GF-D8 (cell line): ENCODE measurements around the gene TTYH3.

Experiments used
- DNase-seq: peaks from one replicate; lab custom pipeline; 2025; lab: John Stamatoyannopoulos, UW

TTYH3 gene

GRCh38 chr7:2635810-2636701 is 4.3 kb downstream of the TTYH3 start:
- no peak for DNase-seq

GRCh38 chr7:2637066-2637471 is 5.3 kb downstream of the TTYH3 start:
- DNase-seq: no peak

GRCh38 chr7:2637505-2638223 is 5.9 kb downstream of the TTYH3 start:
- DNase-seq: peak; percentile 50

DNA sequence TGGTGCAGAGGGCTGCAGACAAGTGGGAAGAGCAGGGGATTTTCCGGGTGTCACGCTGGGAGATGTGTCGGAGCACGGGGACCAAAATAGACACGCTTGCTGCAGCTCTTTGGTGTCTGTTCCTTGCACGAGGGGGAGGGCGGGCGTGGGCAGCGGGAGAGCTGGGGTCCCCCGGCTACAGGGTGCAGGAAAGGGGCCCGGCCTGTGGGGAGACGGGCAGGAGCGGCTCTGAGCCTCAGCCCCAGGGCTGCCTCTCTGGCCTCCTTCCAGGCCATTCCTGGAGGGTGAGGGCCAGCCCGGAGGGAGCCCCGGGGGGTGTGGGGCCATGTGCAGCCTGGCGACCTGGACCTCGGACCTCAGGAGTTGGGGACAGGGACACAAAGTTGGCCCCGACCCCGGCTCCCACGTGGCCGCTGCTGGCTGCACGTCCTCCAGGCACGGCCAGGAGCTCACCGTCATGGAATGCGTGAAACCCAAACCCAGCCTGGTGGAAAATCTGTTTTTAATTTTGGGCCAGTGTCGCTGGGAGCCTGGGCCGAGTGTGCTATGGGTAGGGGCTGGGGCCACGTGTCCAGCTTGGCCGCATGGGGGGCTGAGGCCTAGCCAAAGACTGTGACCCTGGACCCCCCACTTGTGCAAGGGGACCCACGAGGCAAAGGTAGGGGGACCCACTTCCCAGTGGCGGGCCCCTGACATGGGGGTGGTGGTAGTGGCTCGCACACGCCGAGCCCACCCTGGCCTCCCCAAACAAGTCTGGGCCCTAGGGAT is 6.6 kb downstream of the TTYH3 start:
- DNase-seq: no peak

GRCh38 chr7:2639181-2639681 is 7.4 kb downstream of the TTYH3 start:
- DNase-seq: no peak

DNA sequence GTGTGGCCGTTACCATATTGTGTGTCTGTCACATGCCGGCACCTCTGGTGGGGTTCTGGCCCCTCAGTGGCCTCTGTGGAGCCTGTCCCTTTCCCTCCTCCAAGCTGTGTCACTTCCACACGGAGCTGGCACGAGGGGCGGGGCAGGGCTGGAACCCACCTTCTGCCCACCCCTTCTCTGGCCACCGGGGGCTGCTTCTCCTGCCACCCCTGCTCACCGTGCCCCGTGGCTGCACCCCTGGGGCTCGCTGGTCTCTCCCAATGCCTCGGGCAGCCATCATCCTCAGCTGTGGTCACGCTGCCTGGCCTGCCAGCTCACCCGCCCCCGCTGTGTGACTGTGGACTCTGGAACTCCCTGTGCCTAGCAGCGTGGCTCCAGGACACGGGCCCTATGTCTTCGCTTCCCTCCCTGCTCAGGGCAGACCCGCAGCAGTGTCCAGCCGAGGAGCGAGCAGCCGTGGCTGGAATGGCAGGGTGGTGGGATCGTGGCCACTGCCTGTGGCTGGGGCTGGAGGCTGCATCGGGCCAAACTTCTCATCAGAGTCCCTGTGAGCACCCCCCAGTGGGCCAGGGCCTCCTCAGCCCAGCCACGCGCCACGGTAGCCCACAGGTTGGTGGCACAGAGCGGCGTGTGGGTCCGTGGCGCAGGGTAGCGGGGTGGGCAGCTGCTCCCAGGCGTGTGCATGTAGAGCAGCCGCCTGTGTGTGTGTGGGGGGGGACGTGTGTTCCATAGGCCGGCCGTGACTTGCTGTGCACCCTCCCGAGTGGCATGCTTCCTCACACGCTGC is 8.1 kb downstream of the TTYH3 start:
- DNase-seq: no peak

DNA sequence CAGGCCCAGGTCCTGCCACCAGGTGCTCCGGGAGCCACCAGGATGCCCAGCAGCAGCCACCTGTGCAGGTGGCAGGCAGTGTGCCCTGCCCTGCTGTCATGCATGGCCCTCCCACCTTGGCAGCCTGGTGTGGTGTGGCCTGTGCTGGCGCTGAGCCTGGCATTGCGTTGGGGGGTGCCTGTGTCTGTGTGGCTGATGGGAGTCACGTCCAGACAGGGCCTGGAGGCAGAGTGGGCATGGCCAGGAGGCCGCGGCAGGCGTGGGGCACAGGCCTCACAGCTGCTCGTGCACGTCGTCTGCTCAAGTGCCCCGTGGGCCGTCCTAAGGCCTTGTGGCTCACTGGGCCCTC is 8.7 kb downstream of the TTYH3 start:
- no peak for DNase-seq

DNA sequence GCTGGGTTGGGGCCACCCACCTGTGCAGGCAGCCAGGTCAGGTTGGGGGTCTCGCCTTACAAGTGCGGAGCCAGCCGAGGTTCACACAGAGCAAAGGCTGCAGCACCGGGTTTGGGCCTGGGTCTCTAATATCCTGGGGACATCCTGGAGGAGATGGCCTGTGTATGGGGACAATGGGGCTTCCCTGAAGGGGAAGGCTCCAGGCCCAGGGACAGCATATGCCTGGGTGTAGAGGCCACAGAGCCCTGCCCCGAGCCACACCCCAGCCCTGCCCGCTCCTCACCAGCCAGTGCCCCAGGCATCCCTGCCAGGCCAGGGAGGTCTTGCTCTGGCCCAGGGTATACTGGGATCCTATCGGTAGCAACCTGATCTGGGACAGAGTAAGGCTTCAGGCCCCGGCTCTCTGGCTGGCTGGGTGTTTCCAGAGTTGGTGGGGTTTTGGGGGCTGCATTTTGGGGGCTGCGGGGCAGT is 9.1 kb downstream of the TTYH3 start:
- no peak for DNase-seq

DNA sequence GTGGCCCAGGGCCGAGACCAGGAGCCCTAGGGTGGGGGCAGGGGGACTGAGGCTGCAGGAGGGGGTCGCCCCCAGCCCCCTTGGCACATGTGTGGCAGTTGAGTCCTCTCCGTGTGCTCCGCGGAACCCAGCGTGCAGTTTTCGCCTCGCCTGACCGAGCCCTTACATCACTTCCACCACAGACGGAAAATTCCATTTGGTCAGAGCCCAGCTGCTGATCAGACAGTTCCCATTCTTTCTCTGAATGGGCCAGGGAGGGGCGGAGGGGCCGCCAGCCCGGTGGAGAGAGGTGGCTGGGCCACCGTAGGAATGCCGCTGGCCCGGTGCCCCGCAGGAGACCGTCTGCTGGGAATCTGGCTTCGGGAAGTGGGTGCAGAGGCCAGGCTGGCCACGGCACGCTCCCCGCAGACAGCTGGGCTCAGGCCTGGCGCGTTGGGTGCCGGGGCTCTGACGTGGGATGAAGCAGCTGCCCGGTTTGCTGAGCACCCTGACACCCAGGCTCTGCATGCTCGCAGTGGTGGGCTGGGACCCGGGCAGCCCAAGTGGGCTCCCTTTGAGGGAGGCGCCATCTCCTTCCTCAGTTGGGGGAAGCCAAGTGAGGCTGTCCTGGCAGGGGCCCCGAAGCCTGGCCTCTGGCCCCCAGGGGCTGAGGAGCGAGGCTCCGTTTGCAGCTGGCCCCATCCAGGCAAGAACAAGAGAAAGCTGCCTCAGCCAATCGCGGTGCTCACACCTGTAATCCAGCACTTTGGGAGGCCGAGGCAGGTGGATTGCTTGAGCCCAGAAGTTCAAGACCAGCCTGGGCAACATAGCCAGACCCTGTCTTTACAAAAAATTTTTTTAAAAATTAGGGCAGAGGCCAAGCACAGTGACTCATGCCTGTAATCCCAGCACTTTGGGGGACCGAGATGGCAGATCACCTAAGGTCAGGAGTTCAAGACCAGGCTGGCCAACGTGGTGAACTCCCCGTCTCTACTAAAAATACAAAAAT is 9.9 kb downstream of the TTYH3 start:
- DNase-seq: peak; percentile 93

- no peak for DNase-seq
Observed at GRCh38 chr7:2643386-2644219, 11.8 kb downstream of the TTYH3 start.

GRCh38 chr7:2644220-2644561 is 12.4 kb downstream of the TTYH3 start:
- no peak for DNase-seq

DNA sequence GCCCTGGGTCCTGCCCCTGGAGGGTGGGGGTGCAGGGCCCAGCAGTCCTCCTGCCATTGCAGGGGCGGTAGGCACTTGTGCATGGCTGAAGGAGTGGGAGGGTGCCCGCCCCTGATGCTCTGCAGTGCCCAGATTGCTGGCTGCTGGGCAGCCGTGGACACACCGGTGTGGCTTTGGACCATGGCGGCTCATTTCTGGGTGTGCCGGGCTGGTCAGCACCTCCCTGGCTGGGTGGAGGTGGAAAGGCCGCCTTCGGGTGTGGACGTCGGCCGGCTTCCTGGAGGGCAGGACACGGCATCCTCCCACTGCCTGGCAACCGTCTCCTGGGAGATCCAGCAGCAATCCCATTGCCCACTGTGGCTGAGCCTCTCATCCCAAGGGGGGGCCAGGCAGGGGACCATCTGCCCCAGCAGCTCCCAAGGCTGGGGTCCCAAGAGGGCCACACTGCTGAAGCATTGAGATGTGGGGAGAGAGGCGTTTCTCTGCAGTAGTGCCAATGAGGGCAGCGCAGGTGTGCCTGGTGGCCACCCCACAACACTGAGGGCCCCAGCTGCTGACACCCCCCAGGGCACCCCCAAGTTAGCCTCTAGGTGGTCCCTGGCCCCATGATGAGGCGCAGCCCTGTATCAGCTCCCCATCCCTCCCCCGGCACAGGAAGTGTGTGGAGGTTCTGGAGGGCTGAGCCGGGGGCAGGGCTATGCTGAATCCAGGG is 12.9 kb downstream of the TTYH3 start:
- no peak for DNase-seq

DNA sequence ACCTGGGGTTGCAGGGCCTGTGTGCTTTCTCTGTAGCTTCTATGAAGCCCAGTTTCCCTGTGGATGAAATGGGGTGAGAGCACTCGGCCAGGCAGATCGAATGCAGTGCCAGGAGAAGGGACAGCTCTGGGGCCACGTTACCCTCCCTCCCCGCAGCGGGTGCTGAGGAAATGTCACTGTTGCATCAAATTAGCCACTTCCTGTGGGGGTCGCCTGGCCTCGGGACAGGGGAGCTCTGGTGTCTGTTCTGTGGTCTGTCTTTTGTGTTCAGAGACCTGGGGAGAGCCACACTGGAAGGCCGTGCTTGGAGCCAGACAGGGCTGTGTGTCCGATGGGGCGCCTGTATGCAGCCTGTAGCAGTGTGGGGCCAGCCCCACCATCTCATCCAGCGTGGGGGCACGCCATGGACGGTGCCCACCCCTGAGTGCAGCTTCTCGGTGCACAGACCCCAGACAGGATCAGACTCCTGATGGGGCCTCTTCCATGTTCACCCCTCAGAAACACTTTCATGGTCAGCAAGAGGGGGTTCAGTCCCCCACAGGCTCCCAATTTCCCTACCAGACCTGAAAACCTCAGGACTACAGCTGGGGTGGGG is 13.6 kb downstream of the TTYH3 start:
- peak; percentile 91 for DNase-seq

DNA sequence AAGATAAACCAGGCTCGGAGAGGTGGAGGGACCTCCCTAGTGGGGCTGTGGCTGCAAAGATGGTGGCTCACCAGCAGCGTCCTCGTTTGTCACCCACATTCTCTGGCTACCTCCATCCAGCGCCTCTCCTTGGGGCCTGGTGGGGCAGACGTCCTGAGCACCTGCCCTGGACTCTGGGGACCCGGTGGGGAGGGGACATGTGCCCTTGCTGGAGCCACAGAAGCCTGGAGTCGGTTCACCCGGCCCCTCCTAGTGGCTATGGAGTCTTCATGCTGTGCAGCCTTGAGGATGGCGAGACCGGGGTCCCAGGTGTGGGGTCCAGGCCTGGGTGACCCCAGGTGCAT is 14.5 kb downstream of the TTYH3 start:
- DNase-seq: no peak

- no peak for DNase-seq
Observed at GRCh38 chr7:2646680-2647571, 15.1 kb downstream of the TTYH3 start.

DNA sequence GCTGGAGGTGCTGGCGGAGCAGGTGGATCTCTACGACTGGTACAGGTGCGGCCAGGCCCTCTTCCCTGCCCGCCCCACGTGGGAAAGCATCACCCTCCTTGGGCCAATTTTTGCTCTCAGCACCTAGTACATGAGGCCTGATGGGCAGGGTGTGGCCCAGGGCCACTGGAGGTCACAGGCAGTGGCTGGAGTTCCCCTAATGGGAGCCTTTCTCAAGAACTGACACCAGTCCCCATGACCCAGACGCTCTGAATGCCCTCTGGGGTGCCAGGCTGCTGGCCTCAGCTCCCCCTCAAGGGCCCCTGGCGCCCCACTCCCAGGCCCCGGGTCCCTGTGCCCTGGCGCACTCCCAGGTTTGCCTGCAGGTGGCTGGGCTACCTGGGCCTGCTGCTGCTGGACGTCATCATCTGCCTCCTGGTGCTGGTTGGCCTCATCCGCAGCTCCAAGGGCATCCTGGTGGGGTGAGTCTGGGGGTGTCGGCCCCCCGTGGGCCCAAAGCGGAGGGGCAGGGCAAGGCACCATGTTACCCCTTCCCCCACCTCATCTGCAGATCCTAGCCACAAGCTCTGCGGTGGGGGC is 15.9 kb downstream of the TTYH3 start:
- DNase-seq: no peak
